ENCODE results near the gene RNF225.
"Not testable (repeated sequence)": the region's sequence is repeated elsewhere in the genome, so short reads cannot be mapped to it uniquely, and the experiment has no call there.

Gene RNF225

GRCh38 chr19:58387338-58388174 lies 7.9 kb upstream of the RNF225 start:
- DNase-seq: no peak

- DNase-seq: no peak
These were observed 7.3 kb upstream of the RNF225 start for GRCh38 chr19:58388175-58388526.

GRCh38 chr19:58392945-58393724 lies 2.3 kb upstream of the RNF225 start:
- no peak for DNase-seq

- no peak for DNase-seq
These were observed 1.8 kb upstream of the RNF225 start for GRCh38 chr19:58393725-58394033.

- no peak for DNase-seq
These were observed 636 bp upstream of the RNF225 start for GRCh38 chr19:58394821-58395219.

GRCh38 chr19:58395979-58396627 lies 647 bp downstream of the RNF225 start:
- DNase-seq: no peak

- no peak for DNase-seq
These were observed 1.5 kb downstream of the RNF225 start for GRCh38 chr19:58396691-58397532.

- no peak for DNase-seq
These were observed 2.1 kb downstream of the RNF225 start for GRCh38 chr19:58397533-58398037.

- DNase-seq: no peak
These were observed 2.6 kb downstream of the RNF225 start for GRCh38 chr19:58398087-58398486.

- no peak for DNase-seq
These were observed 3.1 kb downstream of the RNF225 start for GRCh38 chr19:58398545-58398944.

GRCh38 chr19:58399903-58400302 lies 4.4 kb downstream of the RNF225 start:
- no peak for DNase-seq

GRCh38 chr19:58400316-58400915 lies 5.0 kb downstream of the RNF225 start:
- DNase-seq: no peak

GRCh38 chr19:58400916-58401839 lies 5.7 kb downstream of the RNF225 start:
- DNase-seq: peak; percentile 99

GRCh38 chr19:58401840-58402421 lies 6.5 kb downstream of the RNF225 start:
- no peak for DNase-seq

GRCh38 chr19:58403920-58404478 lies 8.5 kb downstream of the RNF225 start:
- DNase-seq: not testable (repeated sequence)

GRCh38 chr19:58406818-58407657 lies 11.6 kb downstream of the RNF225 start:
- DNase-seq: no peak

- no peak for DNase-seq
These were observed 12.2 kb downstream of the RNF225 start for GRCh38 chr19:58407658-58408151.

GRCh38 chr19:58408152-58409009 lies 12.9 kb downstream of the RNF225 start, which contains the start of gene ZNF584:
Gene ZNF584, plus strand, starts transcription at chr19:58408649. Its CDS starts 499 bp downstream, at chr19:58409148.
- peak; percentile 95 for DNase-seq
